HG02840 (cell line): ENCODE measurements around the gene RLBP1.

Source experiments
- ATAC-seq: cut with Tn5 transposase; IDR thresholded peaks from one replicate; pipeline ENCODE4 v1.9.1; 2021; ENCODE audit warnings: mild to moderate bottlenecking, moderate library complexity, moderate number of reproducible peaks; ENCODE audit not compliant: unreplicated experiment, low FRiP score

Gene RLBP1

GRCh38 chr15:89179966-89180875 is 41.2 kb downstream of the RLBP1 start:
- ATAC-seq, result no peak

DNA sequence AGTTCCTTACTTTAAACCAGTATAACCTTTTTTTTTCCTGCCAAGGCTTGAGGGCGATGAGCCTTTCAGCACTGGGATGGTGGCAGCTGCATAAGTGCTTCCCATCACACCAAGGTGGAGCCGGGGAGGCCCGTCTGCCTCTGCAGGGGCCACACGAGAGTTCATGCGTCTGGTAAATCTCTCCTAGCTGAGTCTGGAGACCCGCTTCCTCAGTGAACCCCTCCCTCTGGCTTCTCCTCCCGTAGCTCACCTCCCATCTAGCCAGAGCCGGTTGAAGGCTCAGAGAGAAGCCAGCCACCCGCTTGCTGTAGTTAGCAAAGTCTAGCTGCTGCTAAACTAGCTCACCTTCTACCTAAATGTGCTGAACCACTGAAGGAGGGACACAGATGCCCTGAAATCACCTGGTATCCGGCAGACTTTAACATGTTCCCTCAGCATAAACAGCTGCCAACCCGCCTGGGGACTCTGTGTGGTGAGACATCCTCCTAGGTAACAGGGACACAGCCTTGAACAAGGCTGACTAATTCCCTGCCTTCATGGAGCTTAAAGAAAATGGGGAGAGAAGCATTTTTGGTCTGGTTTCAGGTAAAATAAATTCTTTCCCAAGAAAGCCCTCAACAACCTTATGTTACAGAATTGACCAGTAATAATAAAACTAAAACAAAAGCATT is 42.9 kb downstream of the RLBP1 start:
- no peak for ATAC-seq

DNA sequence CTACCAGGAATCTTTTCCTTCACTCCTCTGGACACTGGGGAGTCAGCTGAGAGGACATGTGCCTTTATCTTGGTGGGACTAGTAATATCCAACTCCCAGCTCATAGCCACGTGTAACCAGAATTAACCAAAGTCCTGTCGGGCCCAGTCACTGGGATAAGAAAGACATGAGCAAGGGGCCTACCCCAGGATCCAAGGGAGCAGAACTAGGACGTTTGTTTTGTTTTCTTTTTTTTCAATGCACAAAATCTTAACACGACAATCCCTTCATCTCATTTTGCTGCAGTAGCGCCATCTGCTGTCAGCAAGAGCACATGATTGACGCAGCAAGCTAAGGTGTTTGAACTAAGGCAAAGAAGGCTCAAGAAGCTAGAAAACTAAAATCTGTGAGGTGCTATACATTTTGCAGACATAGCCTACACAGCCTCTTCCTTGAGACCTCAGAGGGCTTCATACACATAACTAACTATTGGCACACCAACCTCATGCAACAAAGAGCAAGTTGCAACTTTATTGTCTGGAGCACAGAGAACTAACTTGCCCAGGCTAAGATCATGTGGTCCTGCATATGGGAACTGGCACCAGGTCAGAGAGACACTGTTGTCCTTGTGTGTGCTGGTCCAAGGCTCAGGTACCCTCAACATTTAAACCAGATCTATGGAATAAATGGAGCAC is 43.6 kb downstream of the RLBP1 start:
- ATAC-seq, result no peak

DNA sequence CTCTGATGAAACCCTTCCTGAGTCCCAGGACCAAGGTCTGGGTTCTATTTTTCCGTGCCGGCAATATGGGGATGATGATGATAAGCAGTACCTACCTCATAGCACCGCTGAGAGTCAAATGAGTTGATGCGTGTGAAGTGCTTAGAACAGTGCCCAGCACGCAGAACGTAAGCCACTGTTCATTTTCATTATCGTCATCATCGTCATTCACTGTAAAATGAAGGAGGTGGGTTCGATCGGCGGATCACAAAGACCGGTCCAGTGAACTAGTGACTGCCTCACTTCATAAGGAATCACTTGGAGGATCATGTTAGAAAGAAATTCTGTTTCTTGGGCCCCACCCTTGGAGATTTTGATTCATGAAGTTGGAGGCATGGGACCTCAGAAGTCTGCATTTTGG is 44.3 kb downstream of the RLBP1 start:
- no peak for ATAC-seq

GRCh38 chr15:89175617-89176191 is 45.7 kb downstream of the RLBP1 start:
- ATAC-seq, result no peak

GRCh38 chr15:89174476-89174875 is 46.9 kb downstream of the RLBP1 start:
- no peak for ATAC-seq

GRCh38 chr15:89172921-89173320 is 48.5 kb downstream of the RLBP1 start:
- no peak for ATAC-seq

DNA sequence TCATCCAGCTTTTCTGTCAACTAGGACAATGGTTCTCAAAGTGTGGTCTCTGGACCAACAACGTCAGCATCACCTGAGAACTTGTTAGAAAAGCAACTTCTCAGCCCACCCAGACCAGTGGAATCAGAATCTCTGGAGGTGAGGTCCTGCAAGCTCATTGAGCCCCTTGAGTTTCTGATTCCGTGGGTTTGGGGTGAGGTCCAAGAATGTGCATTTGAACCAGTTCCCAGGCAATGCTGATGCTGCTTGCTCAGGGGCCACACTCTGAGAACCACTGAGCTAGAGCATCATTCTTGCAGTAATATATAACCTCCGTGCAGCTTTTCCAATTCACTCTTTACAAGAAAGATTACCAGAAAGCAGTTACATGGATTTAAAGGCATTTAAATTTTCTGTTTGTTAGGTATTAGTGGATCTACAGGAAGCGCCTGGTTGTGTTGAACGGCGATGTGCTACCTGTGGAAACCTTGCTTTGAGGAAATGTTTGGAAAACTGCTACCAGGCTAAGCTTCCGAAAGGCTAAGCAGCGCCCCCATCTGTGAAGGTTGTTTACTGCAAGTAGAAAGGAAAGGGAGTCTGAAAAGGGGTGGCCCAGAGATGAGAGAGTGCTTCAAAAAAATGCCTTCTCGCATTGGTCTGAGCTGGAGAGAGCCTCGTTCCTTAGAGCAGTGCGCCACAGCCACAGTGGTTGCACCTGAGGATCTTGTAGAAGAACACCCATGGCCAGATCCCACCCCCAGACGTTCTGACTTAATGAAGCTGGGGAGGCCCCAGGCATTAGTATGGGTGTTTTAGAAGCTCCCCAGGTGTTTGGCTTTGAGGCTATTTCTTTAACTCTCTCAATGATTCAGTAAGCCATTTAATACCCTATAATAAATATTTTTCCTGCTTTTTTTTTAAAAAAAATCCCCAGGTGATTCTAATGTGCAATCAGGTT is 50.0 kb downstream of the RLBP1 start:
- ATAC-seq, result no peak

DNA sequence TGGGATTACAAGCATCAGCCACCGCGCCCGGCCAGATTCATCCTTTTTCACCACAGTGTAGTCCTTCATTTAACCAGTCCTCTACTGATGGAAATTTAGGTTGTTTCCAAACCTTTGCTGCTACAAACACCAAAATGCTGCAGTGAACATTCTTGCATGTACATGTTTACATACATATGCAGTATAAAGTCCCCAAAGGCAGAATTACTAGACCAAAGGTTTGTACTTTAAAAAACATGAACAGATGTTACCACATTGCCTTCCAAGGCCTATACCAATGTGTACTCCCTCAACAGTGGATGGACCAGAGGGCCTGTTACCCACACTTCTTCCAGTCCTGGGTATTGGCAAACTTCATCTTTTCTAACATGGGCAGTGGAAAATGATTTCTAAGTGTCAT is 51.0 kb downstream of the RLBP1 start:
- ATAC-seq, result no peak

- no peak for ATAC-seq
These were observed 53.0 kb downstream of the RLBP1 start for GRCh38 chr15:89168316-89168833.

DNA sequence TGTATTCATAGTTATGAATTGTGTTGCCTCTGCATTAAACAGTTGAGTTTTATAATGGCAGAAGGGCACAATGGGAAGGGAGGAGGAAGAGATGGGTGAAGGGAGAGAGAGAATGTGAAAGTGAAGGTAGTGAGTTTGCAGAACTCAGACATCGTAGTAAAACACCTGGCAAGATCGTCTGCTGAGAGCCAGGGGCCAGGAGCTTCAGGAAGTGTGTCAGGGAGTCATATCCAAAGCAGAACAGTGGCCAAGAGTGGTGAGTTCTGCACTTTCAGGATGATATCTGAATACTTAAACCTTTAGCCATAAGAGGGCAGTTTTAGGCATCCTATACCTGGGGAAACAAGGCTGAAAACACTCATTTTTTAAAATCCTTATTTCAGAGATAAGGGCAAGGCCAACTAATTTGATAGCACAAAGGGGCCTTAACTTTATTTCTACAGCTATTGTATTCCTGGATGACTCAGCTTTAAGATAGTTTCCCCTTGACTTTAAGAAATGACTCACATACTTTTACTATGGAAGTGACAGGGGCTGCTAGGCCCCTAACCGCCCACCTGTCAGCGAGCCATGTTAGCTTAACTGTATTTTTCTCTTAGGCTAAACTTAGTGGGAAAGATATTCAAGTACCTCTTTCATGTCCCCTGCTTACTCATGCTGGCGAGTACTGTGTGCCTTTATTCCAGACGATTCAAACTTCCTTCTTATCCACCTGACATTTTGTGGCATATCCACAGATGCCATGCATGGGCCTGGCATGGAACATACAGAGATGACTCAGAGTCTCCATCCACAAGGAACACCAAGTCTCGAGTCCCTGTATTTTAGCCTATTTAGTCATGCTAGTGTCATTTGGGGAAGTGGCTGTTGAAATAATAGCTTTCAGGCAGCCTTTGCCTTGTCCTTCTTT is 53.9 kb downstream of the RLBP1 start:
- peak; percentile 64 for ATAC-seq

DNA sequence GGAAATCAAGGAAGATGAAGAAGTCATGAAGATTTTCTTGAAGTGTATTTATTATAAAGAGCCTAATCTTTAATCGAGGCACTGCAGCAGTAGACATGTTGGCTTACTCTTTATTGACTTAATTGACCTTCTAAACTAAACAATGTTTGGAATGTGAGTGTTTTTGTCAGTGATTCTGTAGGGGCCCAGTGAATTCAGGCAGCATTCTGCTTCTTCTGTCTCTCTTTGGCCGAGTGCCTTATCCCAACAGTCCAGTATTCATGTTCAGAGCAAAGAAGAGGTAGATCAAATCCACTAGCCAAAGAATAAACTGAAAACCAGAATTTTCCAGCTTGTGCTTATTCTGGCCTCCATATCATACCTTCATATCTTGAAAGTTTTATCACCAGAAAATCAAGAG is 55.7 kb downstream of the RLBP1 start:
- no peak for ATAC-seq

DNA sequence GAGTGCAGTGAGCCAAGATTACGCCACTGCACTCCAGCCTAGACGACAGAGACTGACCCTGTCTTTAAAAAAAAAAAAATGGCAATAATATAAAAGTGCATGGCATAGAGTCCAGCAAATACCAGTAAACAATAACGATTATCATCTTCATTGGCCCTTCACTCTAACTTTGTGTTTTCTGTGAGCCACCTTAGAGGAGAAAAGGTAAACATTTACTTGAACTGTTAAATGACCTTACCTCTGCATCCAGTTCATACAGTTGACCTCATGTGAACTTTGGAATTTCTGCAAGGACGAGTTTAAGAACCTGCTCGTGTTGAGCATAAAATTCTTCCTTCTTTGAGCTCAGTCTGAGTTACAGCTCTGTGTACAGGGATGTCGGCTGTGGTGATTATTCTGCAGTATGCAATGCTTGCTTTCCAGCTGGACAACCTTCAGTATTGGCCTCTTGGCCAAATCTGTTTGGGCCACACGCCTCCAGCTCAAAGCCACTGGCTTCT is 56.6 kb downstream of the RLBP1 start:
- ATAC-seq, result no peak

GRCh38 chr15:89163271-89164055 is 57.9 kb downstream of the RLBP1 start:
- no peak for ATAC-seq

- no peak for ATAC-seq
These were observed 59.7 kb downstream of the RLBP1 start for GRCh38 chr15:89161666-89162065.
